Activated CD8-positive, alpha-beta memory T cell treated with anti-CD3 and anti-CD28 coated beads for 1 hour (primary cell): ENCODE data around the gene SDK2.

Source experiments
- DNase-seq, 2 donors: peaks; one replicate each; pipeline ENCODE4 v3.0.0-alpha.2; 2020; ENCODE audit warnings: low read depth in 1 of 2; ENCODE audit errors: extremely low read depth in 1 of 2

SDK2 gene

DNA sequence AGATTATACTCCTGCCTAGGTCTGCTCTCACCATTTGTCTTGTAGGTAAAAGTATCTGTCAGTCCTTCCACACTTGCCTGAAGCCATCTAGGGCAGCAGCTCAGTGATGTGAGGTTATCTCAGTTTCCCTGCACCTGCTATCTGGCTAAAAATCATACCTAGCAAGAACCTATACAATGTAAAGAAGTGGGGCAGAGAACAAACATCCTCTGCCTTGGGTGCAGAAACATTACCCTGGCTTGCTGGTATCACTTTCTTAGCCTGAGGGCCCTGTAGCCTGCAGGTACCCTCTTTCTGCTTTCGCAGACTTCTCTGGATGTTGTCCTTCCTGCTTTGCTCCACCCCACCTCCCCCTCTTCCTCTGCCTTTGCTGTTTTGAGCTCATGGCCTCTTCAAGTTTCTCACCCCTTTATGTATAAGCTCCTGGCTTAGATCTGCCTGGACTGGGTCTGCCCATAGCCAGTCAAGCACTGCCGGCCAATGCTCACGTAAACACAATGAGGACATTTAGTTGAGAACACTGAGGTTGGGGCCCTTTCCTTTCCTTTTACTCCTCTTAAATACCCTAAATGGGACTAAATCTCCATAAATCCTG lies 8.7 kb upstream of the SDK2 start:
- DNase-seq, result no peak

DNA sequence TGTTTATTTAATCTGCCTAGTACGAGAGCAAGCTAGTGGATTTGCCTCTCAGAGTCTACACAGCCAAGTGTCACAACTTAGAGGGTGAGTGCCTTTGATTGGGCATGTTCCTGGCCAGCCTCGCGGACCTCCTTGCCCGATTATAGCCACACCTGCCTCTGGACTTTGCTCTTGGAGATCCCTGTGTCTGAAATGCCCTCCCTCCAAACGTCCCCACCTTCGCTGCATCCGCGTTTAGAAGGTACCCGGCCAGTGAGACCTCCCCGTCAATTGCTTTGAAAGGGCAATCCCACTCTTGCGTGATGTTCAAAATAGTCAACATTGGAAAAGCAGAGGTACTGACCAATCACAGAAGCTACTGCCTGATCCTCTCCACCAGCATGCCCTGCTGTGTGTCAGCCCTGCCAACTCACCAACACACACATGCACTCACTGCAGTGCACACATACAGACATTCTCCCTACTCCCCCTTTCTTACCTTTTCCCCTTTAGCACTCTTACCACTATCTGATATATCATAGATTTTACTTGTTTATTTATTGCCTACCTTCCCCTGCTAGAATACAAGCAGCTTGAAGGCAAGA lies 6.5 kb upstream of the SDK2 start:
- DNase-seq, result no peak

DNA sequence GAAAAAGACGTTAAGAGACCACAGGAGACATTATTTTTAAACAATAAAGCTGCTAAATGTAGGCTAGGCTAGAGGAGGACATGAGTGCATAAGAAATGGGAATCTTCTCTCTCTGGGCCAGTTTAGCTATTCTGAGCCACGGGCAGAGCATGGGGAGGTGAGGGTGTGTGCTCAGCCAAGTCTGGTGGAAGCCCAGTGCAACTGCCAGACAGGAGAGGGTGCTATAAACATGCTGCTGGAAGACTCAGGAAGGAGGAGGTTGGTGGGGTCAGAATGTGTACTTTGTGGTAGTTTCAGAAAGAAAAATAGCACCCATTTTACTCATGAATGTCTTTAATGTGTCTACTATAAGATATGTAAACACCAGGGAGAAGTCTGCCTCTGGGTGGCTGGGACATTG lies 5.9 kb upstream of the SDK2 start:
- DNase-seq, result no peak

DNA sequence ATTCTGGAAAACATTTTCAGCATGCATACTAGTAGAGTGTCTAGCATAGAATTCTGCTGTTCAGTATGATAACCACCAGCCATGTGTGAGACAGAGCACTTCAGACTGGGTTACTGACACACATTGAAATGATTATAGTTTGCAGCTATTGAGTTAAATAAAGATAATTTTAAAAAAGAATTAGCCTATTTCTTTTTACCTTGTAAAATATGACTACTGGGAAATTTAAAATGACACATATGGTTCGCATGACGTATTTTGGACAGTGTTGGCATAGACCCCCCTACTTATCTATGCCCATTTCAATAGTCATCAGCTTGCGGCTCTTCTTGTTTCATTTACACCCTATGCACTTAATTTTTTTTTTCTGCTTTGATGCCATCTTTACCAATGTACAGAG lies 4.7 kb upstream of the SDK2 start:
- no peak for DNase-seq

DNA sequence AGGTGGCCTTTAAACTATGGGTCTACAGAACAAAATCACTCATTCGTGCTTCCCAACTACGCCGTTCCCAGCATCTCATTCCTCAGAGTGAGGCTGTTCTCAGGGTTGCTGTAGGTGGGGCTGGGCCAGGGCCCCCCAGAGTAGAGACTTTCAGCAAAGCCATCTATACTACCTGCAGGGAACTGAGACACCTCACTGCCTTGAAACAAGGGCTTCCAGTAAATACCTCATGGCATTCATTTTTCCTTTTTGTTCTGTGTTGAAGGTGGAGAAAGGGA lies 4.2 kb upstream of the SDK2 start:
- DNase-seq, result no peak

DNA sequence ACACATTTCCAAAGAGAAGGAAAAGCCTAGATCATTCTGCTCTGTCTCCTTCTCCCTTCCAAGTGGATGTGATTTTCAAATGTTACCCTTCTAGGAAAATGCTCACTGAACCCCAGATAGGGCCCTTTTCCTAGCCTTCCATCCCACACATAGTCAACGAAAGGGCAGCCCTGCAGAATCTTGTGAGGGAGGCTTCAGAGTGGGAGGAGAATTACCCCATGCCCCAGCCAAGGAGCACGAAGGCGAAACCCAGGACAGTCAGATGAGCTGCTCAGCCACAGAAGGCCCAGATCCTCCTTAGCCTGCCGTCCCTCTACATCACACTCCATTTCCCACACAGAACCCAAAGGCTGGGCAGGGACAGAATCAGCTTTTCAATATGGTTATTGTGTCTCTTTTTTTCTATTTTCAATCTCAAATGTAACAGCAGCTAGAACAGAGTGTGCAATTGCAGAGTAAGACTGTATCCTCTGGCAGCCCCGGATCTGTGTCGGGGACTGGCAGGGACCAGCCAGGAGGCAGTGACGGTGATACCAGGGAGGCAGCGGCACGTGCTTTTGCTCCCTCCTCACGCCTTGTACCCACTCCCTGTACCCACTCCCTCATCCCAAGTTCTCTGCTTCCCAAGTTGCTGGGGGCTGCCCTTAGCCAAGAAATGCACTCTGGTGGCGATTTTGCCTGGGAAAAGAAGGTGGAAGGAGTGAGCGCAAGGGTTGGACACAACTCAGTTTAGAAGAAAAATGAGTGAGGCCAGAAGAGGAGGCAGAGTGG lies 3.7 kb upstream of the SDK2 start:
- DNase-seq, result no peak

DNA sequence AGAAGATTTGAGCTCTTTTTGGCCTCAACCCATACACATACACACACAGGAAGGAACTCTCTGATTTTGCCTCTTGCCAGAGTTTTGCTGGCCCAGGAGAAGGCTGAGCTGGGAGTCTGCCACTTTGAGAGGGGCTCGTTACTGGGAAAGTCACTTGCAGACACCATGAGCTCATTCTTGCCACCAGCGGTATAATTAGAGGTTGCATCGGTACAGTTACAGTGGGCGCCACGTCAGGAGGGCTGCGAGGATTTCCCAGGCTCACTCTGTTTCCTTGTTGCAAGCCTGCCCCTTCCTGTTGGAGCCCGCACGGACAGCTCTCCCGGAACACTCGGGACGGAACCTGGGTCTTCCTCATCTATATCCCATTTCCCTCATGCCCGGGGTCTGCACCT lies 3.1 kb upstream of the SDK2 start:
- DNase-seq, result no peak

DNA sequence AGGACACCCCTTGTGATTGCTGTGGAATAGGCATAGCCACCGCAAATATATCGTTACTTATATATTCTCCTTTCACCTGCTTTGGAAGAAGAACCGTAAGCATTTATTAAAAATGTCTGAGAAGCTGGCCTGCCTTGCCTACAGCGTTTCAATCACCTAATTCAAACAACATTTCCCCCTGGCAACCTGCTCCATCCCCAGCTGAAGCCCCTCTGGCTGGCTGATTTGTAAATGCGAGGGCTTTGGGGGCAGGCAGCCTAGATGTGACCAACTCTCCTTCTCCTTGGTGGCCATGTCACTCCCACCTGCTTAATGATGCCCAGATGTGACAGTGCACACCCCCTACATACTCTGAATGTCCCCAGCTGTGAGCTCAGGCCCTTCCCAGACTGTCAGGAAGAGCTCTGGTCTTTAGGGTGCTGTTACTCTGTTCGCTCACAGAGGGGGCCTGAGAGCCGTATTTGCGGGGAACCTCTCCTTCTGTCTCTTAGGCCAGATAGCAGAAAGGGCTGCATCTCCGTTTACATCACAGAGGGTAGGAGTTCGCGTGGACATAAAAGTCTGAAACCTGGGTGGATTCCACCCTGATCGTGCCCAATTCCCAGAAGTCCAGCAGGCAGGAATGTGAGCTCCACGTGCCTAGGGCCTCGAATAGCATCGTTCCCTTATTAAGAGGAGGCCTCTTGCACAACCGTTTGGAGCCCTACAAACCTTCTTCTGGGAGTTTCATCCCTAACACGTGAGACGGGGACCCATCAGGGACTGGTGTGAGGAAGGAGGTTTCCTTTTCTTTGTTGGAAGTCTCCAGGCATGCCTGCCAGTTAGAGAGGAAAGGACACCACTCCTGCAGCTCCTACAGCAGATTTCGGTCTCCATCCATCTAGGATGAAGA lies 2.4 kb upstream of the SDK2 start:
- DNase-seq, result no peak

DNA sequence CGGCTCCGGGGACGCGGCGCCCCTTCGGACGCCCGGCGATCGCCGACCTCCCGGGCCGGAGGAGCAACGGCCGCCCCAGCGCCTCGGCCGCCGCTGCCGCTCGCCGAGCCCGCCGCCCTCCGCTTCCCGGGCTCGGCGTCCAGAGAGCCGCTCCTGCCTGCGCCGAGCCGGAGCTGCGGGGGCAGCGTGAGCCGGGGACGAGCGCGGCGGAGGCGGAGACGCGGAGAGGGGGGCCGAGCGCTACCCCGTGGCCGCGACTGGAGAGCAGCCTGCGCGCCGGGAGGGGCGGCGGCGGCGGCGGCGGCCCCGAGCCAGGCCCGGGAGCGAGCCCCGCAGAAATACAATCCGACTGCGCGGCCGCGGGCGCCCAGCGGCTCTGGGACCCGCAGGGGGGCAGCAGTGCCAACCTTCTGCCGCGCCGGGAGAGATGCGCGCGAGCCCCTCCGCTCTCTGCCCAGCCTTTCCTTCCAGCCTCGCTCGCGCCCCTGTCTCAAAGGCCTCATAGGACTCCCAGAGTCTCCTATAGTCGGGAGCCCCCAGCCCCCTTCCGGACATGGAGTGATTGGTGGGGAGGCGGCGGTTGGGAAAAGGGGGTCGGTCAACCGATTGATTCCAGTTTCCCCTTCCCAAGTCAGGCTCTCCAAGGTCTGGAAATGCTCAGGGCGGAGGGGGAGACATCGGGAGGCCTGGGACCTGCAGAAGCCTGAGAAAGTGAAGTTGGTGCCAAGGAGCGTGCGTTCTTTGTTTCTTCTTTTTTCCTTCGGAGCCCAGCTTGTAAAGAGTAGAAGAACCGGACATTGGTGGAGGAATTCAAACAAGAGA lies 1.0 kb upstream of the SDK2 start:
- DNase-seq, result no peak

DNA sequence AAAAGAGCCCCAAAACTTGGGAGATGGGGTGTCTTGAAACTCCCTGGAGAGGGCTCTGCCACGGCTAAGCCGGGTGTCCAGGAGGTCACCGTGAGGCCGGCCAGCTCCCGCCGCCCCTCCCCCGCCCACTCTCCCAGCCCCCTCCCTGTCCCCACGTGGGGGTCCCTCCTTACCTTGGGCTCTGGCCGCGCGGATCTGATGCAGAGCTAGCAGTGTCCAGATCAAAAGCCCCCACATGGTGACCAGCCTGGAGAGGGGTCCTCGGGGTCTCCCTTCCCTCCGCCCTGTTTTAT lies 447 bp downstream of the SDK2 start:
- DNase-seq, result no peak

DNA sequence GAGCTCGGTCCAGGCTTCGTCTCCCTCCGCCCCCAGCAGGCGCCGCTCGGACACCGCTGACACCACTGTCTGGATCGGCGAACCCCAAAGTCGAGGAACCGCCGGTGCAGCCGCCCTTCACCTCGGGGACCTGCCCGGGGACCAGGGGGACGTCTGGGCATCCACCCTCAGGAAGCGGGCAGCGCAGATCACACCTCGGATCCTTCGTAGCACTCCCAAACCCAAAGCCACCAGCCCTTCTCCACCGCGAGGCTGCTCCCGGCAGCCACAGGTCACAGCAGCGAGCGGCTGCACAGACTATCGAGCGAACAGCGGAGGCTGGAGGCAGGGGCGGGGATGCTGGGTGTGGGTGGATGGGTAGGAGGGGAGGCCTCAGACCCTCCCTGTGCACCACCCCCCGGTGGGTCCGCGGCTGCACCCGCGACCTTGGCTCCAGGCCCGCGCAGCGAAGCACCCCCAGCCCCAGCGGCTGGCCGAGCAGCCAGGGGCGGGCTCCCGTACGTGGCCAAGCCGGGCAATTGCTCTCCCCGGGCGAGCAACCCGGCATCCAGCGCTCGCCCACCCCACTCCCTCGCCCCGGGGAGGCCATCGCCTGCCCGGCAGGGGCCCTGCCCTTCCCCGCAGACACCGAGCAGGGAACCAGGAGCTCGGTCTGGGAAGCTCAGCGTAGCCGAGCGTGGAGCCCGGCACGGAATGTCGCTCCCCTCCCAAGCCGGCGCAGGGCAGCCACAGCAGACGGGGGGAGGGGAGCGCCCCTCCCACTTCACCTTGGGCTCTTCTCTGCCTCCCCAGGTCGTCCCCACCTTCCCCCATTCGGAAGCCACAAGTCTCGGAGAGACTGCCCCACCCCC lies 1.0 kb downstream of the SDK2 start:
- DNase-seq, result no peak

DNA sequence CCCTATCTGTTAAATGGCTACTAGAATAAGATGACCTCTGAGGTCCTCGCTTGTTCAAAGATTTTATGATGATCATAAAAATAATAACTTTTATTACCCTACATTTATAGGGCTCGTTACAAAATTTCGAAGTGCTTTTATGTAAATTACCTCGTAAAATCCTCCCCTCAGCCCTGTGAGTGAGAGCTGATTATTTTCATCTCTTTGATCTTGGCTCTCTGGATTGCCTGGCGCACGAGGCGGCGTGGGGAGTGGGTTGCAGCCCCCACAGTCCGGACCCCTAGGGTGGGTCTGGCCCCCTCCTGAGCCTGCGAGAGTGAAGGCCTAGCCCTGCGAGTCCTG lies 1.6 kb downstream of the SDK2 start:
- no peak for DNase-seq

DNA sequence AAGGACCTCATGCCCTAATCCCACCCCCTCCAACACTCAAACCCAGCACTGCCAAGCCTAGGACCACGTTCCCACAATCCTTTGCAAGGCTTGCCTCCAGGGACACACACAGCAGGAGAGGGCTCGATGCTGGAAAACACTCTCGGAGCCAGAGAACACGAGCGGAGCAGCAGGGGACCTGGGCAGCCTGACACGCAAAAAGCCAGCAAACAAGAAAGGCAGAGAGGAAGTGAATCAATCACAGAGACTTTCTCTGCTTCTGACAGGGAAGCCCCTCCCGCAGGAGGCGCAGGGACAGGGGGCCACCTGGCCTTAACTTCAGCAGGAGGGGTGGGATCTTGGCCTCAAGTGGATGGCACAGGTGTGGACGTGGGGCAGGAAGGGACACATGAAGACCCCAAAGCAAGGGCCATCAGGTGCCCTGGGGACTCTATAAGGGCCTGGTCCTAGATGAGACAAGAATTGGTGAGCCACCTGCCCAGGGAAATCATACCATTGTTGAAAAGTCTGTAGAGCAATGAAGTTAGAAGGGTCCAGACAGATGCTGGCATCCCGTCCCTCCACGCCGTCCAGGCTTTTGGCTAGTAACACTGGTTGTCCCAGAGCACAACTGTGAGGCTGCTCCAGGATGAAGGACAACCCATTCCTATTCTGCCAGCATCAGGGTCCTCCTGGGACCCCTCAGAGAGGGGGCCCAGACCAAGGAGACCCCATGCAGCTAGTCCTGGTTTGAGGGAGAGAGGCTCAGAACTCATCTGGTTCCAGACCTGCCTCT lies 2.2 kb downstream of the SDK2 start:
- no peak for DNase-seq

DNA sequence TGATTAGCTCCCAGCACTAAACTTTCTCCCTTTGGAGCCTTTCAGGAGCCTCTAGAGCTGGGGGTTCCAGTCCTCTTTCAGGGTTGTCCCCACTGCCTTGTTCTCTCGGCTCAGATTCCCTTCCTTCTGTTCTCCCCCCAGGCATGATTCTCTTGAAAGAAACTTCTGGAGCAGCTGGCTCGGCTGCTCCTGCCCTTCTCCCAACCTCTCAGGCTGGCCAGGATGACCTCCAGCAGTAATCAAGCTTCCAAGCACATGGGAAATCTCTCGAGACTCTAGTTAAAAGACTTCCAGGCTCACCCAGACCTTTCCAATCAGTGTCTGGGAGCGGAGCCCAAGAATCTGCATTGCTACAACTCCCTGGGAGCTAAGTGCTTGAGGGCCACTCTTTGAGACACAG lies 3.6 kb downstream of the SDK2 start:
- DNase-seq, result no peak

DNA sequence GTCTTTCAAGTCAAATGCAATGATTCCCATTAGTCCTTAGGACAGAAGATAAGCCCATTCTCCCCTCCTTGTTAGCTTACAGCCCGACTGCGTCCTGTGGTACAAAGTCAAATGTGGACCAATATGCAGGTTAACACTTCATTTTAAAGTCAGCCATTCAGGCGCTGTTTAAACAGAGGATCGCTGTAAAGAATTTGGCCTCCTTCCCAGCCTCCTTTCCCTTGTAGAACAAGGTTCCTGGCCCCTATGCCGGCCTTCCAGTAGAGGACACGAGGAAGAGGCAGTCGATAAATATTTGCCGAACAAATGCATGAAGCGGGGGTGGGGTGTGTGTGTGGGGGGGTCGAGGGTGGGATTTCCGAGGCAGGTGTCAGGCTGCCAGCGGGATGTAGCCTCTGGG lies 4.3 kb downstream of the SDK2 start:
- DNase-seq, result no peak

DNA sequence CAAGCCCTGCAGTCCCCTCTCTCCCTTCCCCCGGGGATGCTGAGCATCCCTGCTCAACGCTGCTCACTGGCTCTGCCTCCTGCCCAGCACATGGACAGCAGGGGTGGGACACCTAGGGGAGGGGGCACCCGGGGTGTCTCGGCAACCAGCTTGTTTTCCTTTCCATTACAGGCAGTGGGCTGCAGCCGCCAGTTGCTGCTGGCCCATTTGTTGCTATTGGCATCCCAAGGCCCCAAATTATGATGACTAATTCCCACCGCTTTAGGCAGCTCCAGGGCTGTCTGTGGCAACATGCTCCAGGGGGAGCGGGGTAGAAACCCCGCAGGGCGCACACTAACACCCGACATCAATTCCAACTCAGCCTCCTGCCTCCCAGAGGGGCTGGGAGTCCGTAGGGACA lies 4.9 kb downstream of the SDK2 start:
- DNase-seq, result no peak

DNA sequence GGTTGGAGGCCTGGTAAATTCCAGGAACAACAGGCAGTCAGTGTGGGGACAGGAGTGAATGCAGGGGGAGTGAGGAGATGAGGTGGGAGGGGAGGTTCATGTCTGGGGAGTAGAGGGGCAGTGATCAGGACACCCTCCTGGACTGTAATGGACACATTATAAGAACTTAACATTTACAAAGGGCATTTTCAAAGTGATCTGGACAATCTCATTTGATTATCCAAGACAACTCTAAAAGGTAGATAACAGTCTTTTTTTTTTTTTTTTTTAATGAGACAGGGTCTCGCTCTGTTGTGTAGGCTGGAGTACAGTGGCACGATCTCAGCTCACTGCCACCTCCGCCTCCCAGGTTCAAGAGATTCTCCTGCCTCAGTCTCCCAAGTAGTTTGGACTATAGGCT lies 5.7 kb downstream of the SDK2 start:
- no peak for DNase-seq

DNA sequence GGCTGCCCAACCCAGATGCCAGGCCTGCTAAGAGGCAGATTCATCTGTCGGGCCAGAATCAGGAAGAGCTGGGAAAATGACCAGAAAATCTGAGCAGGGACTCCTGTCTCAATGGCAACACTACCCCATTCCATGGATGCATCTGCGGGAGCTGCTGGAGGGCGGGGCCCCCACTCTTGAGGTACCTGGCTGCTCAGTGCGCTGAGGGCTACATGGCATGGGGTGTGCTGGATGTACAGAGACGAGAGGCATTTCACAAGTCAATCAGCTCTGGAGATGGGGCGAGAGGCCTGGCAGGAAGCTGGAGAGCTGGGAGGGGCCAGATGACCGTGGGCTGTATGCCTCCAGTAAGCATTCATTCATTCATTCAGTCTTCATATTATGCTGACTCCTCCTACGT lies 6.4 kb downstream of the SDK2 start:
- no peak for DNase-seq

DNA sequence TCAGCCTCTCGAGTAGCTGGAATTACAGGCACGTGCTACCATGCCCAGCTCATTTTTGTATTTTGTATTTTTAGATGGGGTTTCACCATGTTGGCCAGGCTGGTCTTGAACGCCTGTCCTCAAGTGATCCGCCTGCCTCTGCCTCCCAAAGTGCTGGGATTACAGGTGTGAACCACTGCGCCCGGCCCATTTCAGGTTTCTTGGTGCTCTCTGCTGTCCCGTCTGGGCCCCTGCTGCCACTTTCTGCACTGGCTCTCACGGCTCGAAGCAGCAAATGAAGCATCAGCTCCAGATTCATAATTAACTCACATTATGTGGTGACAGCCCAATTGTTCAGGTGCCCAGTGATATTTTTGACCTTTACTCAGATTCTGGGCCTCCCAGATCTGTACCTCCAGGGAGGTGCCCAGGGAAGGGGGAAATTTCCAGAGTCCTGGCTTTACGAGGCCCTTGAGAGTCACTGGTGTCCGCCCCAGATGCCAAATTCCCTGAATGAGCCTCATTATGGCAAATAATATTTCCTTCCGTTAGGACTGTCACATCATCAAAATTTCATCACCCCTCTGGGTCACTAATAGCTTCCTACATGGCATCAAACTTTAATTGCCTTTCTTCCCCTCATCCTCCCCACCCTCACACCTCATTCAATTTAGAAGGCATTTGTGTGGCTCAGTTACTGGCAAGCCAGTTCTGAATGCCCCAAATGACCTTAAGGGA lies 9.0 kb downstream of the SDK2 start:
- no peak for DNase-seq
